GF-D8 (cell line): ENCODE results near the gene PLK1.
"Not testable (repeated sequence)": the region's sequence is repeated elsewhere in the genome, so short reads cannot be mapped to it uniquely, and the experiment has no call there.

ENCODE experiments used
- DNase-seq: peaks from one replicate; lab custom pipeline; 2025; lab: John Stamatoyannopoulos, UW

PLK1 gene

GRCh38 chr16:23710504-23710903, 31.8 kb downstream of the PLK1 start:
- DNase-seq = no peak

- DNase-seq = no peak
Measured at GRCh38 chr16:23711785-23712184, 33.1 kb downstream of the PLK1 start.

GRCh38 chr16:23712976-23713375, 34.3 kb downstream of the PLK1 start, which contains the start of gene ERN2:
ERN2 (minus strand) TSS chr16:23713222; CDS start chr16:23713187, 35 bp downstream.
- DNase-seq = no peak

- no peak for DNase-seq
Measured at GRCh38 chr16:23716484-23716883, 37.8 kb downstream of the PLK1 start.

- not testable (repeated sequence) for DNase-seq
Measured at GRCh38 chr16:23722613-23723240, 44.0 kb downstream of the PLK1 start.

GRCh38 chr16:23724096-23724784, 45.6 kb downstream of the PLK1 start:
- DNase-seq = no peak

GRCh38 chr16:23724785-23725131, 46.1 kb downstream of the PLK1 start:
- no peak for DNase-seq

- DNase-seq = no peak
Measured at GRCh38 chr16:23726710-23727109, 48.0 kb downstream of the PLK1 start.

- DNase-seq = no peak
Measured at GRCh38 chr16:23728112-23728477, 49.4 kb downstream of the PLK1 start.

- DNase-seq = no peak
Measured at GRCh38 chr16:23729503-23730424, 51.1 kb downstream of the PLK1 start.

- no peak for DNase-seq
Measured at GRCh38 chr16:23734176-23734893, 55.6 kb downstream of the PLK1 start.

- not testable (repeated sequence) for DNase-seq
Measured at GRCh38 chr16:23737423-23738028, 58.8 kb downstream of the PLK1 start.

- DNase-seq = no peak
Measured at GRCh38 chr16:23739516-23739915, 60.8 kb downstream of the PLK1 start.
